ENCODE data around the gene CYP4A22.
"Not testable (repeated sequence)": the region's sequence is repeated elsewhere in the genome, so short reads cannot be mapped to it uniquely, and the experiment has no call there.

Gene CYP4A22, protein sequence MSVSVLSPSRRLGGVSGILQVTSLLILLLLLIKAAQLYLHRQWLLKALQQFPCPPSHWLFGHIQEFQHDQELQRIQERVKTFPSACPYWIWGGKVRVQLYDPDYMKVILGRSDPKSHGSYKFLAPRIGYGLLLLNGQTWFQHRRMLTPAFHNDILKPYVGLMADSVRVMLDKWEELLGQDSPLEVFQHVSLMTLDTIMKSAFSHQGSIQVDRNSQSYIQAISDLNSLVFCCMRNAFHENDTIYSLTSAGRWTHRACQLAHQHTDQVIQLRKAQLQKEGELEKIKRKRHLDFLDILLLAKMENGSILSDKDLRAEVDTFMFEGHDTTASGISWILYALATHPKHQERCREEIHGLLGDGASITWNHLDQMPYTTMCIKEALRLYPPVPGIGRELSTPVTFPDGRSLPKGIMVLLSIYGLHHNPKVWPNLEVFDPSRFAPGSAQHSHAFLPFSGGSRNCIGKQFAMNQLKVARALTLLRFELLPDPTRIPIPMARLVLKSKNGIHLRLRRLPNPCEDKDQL

DNA sequence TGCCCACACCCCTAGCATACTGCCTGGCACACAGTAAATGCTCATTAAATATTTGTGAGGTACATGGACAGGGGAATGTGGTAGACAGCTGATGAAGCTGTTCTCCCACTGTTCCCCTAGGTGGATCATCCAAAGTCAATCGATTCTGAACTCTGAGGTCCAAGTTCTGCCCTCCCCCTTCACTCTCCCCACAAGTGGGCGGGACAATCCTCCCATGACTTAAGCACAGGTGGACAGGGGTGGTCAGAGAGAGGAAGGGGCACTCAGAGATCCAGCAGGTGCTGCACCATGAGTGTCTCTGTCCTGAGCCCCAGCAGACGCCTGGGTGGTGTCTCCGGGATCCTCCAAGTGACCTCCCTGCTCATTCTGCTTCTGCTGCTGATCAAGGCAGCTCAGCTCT, at the start of gene CYP4A22:
Gene CYP4A22, plus strand, starts transcription at position 244 of the 400 bp plus-strand sequence. Its CDS starts 45 bp downstream, at position 289.
- DNase-seq (ENCODE audit: low spot score), result no peak

GRCh38 chr1:47089356-47089755, 47.9 kb upstream of the CYP4A22 start:
- peak; percentile 33 for DNase-seq (ENCODE audit: low spot score)

GRCh38 chr1:47091476-47091875, 45.8 kb upstream of the CYP4A22 start:
- not testable (repeated sequence) for DNase-seq (ENCODE audit: low spot score)

- DNase-seq (ENCODE audit: low spot score), result peak; percentile 10
Measured at GRCh38 chr1:47104816-47105215, 32.4 kb upstream of the CYP4A22 start.

DNA sequence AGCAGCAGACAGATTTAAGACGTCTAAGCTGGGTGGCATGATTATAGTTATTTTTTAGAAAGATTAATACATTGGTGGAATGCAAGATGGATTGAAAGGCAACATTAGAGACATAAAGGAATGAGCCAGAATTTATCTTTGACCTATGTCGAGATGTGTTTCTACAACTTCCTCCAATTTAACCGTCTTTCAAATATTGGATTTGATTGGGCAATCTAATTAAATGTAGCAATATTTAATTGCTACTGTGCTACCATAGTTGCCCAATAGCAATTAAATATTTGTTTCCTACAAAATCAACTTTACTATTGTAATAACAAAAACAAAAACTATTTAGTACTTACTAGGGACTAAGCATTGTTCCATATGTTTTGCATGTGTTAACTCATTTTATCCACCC, 30.4 kb upstream of the CYP4A22 start:
- no peak for DNase-seq (ENCODE audit: low spot score)

DNA sequence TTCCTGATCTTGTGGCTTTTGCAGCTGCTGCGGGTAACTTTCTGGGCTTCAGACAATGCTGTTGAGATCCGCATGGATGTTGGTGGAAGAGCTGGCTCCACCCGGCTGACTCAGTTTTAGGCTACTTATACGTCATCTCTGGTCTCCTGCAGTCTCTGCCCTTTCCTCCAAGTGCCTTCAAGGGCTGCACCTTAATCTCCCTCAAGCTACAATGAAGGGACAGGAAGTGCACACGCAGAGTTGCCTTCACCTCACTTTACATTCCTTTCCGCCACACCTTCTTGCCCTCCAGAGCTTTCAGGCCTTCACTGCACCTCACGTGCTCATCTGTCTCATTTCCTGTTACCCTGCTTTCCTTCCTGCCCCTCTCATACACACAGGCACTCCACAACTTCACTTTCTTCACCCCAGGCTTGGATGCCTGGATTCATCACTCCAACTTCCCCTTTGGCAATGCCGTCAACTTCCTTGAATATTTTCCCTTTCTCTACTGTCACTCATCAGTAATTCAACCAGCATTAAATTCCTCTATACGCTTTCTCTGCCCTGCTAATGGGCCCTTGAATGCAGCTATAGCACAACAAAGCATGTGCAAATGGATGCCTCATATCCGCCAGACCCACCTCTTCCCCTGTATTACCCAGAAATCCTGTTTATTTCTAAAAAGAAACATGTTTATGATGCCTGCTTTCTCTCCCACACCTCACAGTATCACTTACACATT, 29.2 kb upstream of the CYP4A22 start:
- DNase-seq (ENCODE audit: low spot score), result not testable (repeated sequence)

GRCh38 chr1:47109482-47109881, 27.8 kb upstream of the CYP4A22 start:
- DNase-seq (ENCODE audit: low spot score), result not testable (repeated sequence)

DNA sequence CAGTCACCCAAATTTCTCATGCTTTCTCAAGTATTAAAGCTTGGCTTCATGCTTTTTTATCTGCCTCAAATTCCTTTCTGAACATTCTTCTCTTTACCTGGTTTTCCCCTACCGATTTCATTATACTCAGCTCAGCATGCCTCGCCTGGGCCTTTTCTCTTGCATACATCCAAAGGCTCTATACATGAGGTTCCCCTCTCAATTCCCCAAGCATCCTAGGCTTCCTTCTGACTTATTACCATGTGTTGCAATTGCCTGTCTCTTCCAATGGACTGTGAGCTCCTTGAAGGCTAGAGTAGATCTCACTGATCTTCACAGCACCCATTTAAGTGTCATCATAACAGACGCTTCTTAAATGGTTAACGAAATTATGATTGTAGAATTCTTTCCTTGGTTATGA, 24.1 kb upstream of the CYP4A22 start:
- no peak for DNase-seq (ENCODE audit: low spot score)

DNA sequence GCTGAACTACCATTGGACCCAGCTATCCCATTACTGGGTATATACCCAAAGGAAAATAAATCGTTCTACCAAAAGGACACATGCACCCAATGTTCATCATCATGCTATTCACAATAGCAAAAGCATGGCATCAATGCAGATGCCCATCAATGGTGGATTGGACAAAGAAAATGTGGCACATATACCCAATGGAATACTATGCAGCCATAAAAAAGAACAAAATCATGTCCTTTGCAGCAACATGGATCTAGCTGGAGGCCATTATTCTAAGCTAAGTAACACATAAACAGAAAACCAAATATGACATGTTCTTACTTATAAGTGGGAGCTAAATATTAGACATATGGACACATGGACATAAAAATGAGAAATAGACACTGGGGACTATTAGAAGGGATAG, 16.2 kb upstream of the CYP4A22 start:
- DNase-seq (ENCODE audit: low spot score), result not testable (repeated sequence)

DNA sequence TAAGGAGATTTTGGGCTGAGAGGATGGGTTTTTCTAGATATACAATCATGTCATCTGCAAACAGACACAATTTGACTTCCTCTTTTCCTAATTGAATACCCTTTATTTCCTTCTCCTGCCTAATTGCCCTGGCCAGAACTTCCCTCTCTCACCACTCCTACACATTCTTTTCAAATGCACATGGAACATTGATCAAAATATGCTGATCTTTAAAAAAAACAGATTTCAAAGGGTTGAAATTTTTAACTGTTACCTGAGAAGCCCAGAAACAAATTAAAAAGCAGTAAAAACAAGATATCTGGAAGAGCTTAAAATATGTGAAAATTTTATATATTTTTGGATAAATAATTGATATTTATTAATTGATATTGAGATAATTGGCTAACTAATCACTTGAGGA, 12.4 kb upstream of the CYP4A22 start:
- DNase-seq (ENCODE audit: low spot score), result not testable (repeated sequence)

GRCh38 chr1:47126997-47127396, 10.2 kb upstream of the CYP4A22 start:
- not testable (repeated sequence) for DNase-seq (ENCODE audit: low spot score)

DNA sequence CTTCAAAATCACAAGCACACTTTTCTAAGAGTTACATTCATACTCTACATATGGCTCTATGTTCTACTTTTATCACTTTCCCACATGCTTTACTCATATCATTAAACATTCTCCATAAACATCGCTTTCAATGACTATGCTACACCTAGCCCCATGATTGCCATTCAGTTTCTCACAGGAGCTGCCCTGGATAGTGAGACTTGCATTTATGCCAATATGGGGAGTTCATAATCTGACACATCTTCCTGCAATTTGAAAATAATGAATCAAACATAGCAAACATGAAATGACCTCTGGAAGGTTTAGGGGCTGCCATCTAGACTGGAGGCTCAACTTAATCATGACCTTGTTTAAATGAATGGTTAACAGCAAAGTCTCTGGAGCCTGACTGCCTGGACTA, 9.0 kb upstream of the CYP4A22 start:
- no peak for DNase-seq (ENCODE audit: low spot score)

DNA sequence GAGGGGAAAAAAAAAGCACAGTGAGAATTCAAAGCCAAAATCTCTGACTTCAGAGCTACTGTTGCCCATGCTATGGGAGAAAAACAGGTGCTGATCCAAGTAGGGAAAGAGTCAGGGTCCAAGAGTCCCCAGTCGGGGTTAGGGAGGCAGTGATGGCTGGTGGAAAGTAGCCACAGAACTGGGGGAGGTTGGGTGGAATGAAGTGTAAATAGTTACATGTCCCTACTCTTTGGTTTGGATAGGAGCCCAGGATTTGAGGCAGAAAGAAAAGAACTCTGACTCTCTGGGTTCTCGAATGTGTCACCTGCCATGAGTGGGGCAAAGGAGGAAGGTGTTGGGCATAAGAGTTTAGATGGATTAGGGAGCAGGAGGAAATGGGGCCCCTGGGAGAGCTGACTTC, 8.4 kb upstream of the CYP4A22 start:
- not testable (repeated sequence) for DNase-seq (ENCODE audit: low spot score)

GRCh38 chr1:47129489-47130230, 7.6 kb upstream of the CYP4A22 start:
- DNase-seq (ENCODE audit: low spot score), result not testable (repeated sequence)

DNA sequence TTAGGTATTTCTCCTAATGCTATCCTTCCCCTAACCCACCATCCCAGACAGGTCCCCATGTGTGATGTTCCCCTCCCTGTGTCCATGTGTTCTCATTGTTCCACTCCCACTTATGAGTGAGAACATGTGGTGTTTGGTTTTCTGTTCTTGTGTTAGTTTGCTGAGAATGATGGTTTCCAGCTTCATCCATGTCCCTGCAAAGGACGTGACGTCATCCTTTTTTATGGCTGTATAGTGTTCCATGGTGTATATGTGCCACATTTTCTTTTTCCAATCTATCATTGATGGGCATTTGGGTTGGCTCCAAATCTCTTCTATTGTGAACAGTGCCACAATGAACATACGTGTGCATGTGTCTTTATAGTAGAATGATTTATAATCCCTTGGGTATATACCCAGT, 4.6 kb upstream of the CYP4A22 start:
- not testable (repeated sequence) for DNase-seq (ENCODE audit: low spot score)

- no peak for DNase-seq (ENCODE audit: low spot score)
Measured at GRCh38 chr1:47137925-47138615, 829 bp downstream of the CYP4A22 start.

- not testable (repeated sequence) for DNase-seq (ENCODE audit: low spot score)
Measured at GRCh38 chr1:47140358-47140757, 3.1 kb downstream of the CYP4A22 start.

- not testable (repeated sequence) for DNase-seq (ENCODE audit: low spot score)
Measured at GRCh38 chr1:47143654-47144053, 6.4 kb downstream of the CYP4A22 start.

GRCh38 chr1:47146495-47146894, 9.3 kb downstream of the CYP4A22 start:
- not testable (repeated sequence) for DNase-seq (ENCODE audit: low spot score)

GRCh38 chr1:47147047-47147785, 10.0 kb downstream of the CYP4A22 start:
- no peak for DNase-seq (ENCODE audit: low spot score)

DNA sequence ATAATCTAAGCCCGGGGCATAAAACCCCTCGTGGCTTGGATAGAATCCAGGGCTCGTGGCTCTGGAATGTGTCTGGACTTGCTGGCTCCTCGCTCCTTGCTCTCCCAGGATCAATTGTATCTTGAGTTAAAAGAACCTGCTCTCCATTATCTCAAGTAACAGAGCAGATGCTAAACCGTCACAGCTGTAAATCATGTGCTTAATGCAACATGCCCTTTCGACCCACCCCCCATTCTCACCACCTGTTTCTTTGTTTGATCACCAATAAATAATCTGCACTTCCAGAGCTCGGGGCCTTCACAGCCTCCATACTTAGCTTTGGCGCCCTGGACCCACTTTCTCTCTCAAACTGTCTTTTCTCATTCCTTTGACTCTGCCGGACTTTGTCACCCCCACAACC, 11.9 kb downstream of the CYP4A22 start:
- not testable (repeated sequence) for DNase-seq (ENCODE audit: low spot score)
